Ectodermal cell (in vitro differentiated cells): Measurements from ENCODE around the gene ARF6.
"Not testable (repeated sequence)": the region's sequence is repeated elsewhere in the genome, so short reads cannot be mapped to it uniquely, and the experiment has no call there.

Experiments used
- H3K27ac ChIP-seq: 2 replicates; pipeline ENCODE4 v1.7.0; 2013; ENCODE audit warnings: mild to moderate bottlenecking, low read depth, low read length; ENCODE audit not compliant: insufficient read depth, poor library complexity, severe bottlenecking
- H3K27me3 ChIP-seq: 2 replicates; pipeline ENCODE4 v1.7.0; 2013; ENCODE audit warnings: mild to moderate bottlenecking, low read length; ENCODE audit not compliant: insufficient read depth, control insufficient read depth, poor library complexity, severe bottlenecking
- H3K36me3 ChIP-seq: one replicate; pipeline ENCODE4 v1.7.0; 2013; ENCODE audit warnings: low read length; ENCODE audit not compliant: control insufficient read depth, insufficient read depth
- H3K4me1 ChIP-seq: one replicate; pipeline ENCODE4 v1.7.0; 2013; ENCODE audit warnings: low read length; ENCODE audit not compliant: control insufficient read depth, insufficient read depth
- H3K4me3 ChIP-seq: 2 replicates; pipeline ENCODE4 v1.7.0; 2013; ENCODE audit warnings: low read depth, low read length, control low read depth; ENCODE audit not compliant: insufficient read depth
- H3K9me3 ChIP-seq: 2 replicates; pipeline ENCODE4 v1.7.0; 2013; ENCODE audit warnings: mild to moderate bottlenecking, low read length, moderate library complexity; ENCODE audit not compliant: control insufficient read depth
- WGBS, 2 experiments: methylation state at CpG; one replicate each; pipeline ENCODE4 v1.1.7; 2013; ENCODE audit warnings: missing lambda C conversion rate in 2 of 2; 5-methylcytosine and 5-hydroxymethylcytosine counted together

Gene ARF6

GRCh38 chr14:49923881-49924280, 31.0 kb downstream of the ARF6 start:
- Histone ChIP-seq H3K27ac (no peak overlapping the region), H3K27me3 (no peaks in the 10 kb centered on the region), H3K4me3 (no peak overlapping the region), H3K9me3 (no peaks in the 10 kb centered on the region), H3K4me1 (no peaks in the 10 kb centered on the region), H3K36me3 (no peaks in the 10 kb centered on the region)
- 76 to 79% methylated on average over 4 of the region's 4 CpGs for WGBS, 2 experiments

GRCh38 chr14:49924852-49925251, 32.0 kb downstream of the ARF6 start:
- Histone ChIP-seq H3K27me3 (no peaks in the 10 kb centered on the region), H3K9me3 (no peaks in the 10 kb centered on the region), H3K4me1 (no peaks in the 10 kb centered on the region), H3K36me3 (no peaks in the 10 kb centered on the region), H3K27ac (no peak overlapping the region), H3K4me3 (no peak overlapping the region)
- 86 to 92% methylated on average over 4 of the region's 4 CpGs for WGBS, 2 experiments

DNA sequence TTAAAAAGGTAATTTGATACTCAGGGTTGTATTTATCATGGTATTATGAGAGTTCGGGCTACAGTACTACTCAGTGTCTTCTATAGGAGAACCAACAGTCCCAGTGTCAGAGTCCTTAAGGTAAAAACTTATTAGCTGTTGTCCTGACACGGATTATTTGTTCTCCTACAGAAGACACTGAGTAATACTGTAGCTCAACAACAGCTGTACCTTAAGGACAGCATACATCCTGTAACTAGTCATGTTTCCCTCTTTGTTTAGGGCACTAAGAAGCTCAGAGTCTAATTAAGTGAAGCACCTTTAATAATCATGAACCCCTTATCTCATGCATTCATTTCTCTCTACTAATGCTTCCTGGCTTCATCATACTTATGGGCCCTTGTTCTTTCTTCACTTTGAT, 33.9 kb downstream of the ARF6 start:
- no peaks in the 10 kb centered on the region for H3K27me3 ChIP-seq
- 95% methylated on average over 2 of the region's 2 CpGs for WGBS, 2 experiments
- H3K4me1 ChIP-seq: no peaks in the 10 kb centered on the region
- H3K27ac ChIP-seq: no peak overlapping the region
- H3K9me3 ChIP-seq: no peaks in the 10 kb centered on the region
- no peaks in the 10 kb centered on the region for H3K36me3 ChIP-seq
- H3K4me3 ChIP-seq: no peak overlapping the region

GRCh38 chr14:49928015-49928414, 35.1 kb downstream of the ARF6 start:
- Histone ChIP-seq H3K4me1 (no peaks in the 10 kb centered on the region), H3K9me3 (no peaks in the 10 kb centered on the region), H3K27ac (no peak overlapping the region), H3K4me3 (no peak overlapping the region), H3K27me3 (no peaks in the 10 kb centered on the region), H3K36me3 (no peaks in the 10 kb centered on the region)
- WGBS, 2 experiments: 90 to 100% methylated on average over 2 of the region's 2 CpGs

DNA sequence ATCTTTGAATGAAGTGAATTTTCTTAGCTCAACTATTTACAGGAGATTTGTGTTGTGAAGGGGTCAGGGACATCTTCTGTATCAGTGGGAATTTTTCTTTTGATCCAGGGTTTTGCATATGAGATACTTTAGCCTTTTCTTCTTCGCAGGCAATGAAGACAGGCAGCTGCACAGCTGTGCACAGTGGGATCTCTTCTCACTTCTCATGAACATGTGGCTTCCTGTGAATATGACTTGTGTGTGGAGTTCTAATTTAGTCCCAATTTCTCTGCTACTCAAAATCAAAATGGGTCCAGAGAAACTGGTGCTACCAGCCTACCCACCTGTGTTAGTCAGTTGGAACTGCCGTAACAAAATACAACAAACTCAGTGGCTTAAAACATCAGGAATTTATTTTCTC, 37.8 kb downstream of the ARF6 start:
- H3K9me3 ChIP-seq: no peaks in the 10 kb centered on the region
- no peaks in the 10 kb centered on the region for H3K4me1 ChIP-seq
- WGBS, 2 experiments: 87 to 96% methylated on average over 2 of the region's 2 CpGs
- H3K4me3 ChIP-seq: no peak overlapping the region
- no peak overlapping the region for H3K27ac ChIP-seq
- H3K36me3 ChIP-seq: no peaks in the 10 kb centered on the region
- no peaks in the 10 kb centered on the region for H3K27me3 ChIP-seq

DNA sequence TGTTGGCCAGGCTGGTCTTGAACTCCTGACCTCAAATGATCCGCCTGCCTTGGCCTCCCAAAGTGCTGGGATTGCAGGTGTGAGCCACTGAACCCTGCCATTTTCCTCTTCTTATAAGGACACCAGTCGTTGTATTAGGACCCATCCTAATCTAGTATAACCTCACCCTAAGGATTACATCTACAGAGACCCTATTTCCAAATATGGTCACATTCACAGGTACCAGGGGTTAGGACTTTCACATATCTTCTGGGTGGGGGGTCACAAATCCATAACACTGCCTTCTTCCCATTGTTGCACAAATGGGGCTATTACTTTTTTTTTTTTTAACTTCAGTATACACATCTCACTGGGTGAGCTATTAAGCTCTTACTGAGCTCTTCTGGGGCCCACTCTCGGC, 38.6 kb downstream of the ARF6 start:
- Histone ChIP-seq H3K9me3 (no peaks in the 10 kb centered on the region), H3K4me1 (no peaks in the 10 kb centered on the region), H3K27me3 (no peaks in the 10 kb centered on the region), H3K36me3 (no peaks in the 10 kb centered on the region), H3K4me3 (no peak overlapping the region), H3K27ac (no peak overlapping the region)
- 82 to 83% methylated on average over 3 of the region's 3 CpGs for WGBS, 2 experiments

- H3K4me1 ChIP-seq: no peaks in the 10 kb centered on the region
- H3K4me3 ChIP-seq: no peak overlapping the region
- WGBS, 2 experiments: 94 to 100% methylated on average over 1 to 3 of the region's 4 CpGs
- H3K9me3 ChIP-seq: no peaks in the 10 kb centered on the region
- H3K36me3 ChIP-seq: no peaks in the 10 kb centered on the region
- H3K27me3 ChIP-seq: no peaks in the 10 kb centered on the region
- H3K27ac ChIP-seq: no peak overlapping the region
These were observed 40.2 kb downstream of the ARF6 start for GRCh38 chr14:49933128-49933527.

DNA sequence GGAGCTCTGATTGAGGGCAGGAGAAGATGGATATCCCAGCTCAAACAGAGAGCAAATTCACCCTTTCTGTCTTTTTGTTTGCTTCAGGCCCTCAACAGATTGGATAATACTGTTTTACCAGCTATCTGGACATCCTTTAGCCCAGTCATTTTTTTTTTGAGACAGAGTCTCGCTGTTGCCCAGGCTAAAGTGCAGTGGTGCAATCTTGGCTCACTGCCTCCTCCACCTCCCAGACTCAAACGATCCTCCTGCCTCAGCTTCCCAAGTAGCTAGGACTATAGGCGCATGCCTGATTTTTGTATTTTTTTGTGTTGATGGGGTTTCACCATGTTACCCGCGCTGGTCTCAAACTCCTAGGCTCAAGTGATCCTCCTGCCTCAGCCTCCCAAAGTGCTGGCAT, 40.8 kb downstream of the ARF6 start:
- no peaks in the 10 kb centered on the region for H3K9me3 ChIP-seq
- 82 to 84% methylated on average over 5 of the region's 5 CpGs for WGBS, 2 experiments
- H3K27ac ChIP-seq: no peak overlapping the region
- H3K27me3 ChIP-seq: no peaks in the 10 kb centered on the region
- H3K4me1 ChIP-seq: no peaks in the 10 kb centered on the region
- H3K4me3 ChIP-seq: no peak overlapping the region
- no peaks in the 10 kb centered on the region for H3K36me3 ChIP-seq

DNA sequence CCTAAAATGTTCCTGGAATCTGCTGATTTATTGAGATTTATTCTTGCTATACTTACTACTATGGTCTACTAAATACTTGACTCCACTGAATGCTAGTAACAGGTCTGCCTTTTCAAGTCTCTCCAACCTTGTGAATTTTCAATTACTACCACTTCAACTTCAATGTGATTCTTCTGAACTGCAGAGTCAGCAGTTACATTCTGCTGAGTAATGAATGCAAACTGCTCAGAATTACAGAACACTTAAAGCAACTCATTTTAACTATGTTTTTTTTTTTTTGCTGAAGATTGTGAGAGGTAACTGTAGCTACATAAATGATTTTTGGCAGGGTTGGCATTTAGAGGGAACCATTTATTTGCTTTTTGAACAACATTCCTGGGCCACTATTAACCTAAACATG, 41.8 kb downstream of the ARF6 start:
- Histone ChIP-seq H3K4me1 (no peaks in the 10 kb centered on the region), H3K4me3 (no peak overlapping the region), H3K9me3 (no peaks in the 10 kb centered on the region), H3K27ac (no peak overlapping the region), H3K27me3 (no peaks in the 10 kb centered on the region), H3K36me3 (no peaks in the 10 kb centered on the region)

DNA sequence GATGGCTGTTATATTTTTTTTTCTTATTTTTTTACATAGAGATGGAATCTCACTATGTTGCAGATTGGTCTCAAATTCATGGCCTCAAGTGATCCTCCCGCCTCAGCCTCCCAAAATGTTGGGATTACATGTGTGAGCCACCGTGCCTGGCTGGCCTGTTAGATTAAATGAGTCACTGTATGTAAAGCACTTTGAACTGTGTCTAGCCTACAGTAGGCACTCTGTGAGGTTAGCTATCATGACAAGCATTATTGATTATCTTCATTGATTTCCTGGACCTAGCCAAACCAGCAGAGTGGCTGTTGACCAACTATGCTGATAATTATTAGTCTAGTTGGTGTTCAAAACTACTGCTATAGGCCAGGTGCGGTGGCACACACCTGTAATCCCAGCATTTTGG, 42.6 kb downstream of the ARF6 start:
- no peak overlapping the region for H3K4me3 ChIP-seq
- H3K9me3 ChIP-seq: no peaks in the 10 kb centered on the region
- H3K27me3 ChIP-seq: no peaks in the 10 kb centered on the region
- H3K27ac ChIP-seq: no peak overlapping the region
- 92 to 98% methylated on average over 3 of the region's 3 CpGs for WGBS, 2 experiments
- no peaks in the 10 kb centered on the region for H3K36me3 ChIP-seq
- H3K4me1 ChIP-seq: no peaks in the 10 kb centered on the region

DNA sequence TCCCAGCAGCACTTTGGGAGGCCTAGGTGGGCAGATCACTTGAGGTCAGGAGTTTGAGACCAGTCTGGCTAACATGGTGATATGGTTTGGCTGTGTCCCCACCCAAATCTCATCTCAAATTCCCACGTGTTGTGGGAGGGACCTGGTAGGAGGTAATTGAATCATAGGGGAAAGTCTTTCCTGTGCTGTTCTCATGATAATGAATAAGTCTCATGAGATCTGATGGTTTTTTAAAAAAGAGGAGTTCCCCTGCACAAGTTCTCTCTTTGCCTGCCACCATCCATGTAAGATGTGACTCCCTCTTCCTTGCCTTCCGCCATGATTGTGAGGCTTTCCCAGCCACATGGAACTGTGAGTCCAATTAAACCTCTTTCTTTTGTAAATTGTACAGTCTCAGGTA, 43.4 kb downstream of the ARF6 start:
- H3K27me3 ChIP-seq, H3K36me3 ChIP-seq, H3K4me1 ChIP-seq, H3K27ac ChIP-seq, H3K4me3 ChIP-seq, H3K9me3 ChIP-seq: not testable (repeated sequence)
- 93 to 95% methylated on average over 2 of the region's 2 CpGs for WGBS, 2 experiments
